ENCODE data around the gene COA7.

COA7 gene

GRCh38 chr1:52657702-52658101 lies 40.4 kb downstream of the COA7 start:
- DNase-seq (ENCODE audit: low read depth in 2 of 2): no peak
- no peak for TF ChIP-seq CTCF (IDR thresholded peaks at IDR 0.05; ENCODE audit: low read depth, low read length)
- no peak overlapping the region for H3K4me3 ChIP-seq (replicated peaks in 1 of 2; ENCODE audit: low read depth in 2 of 2, low read length in 2 of 2)

GRCh38 chr1:52654063-52654462 lies 44.1 kb downstream of the COA7 start:
- DNase-seq (ENCODE audit: low read depth in 2 of 2): no peak
- H3K4me3 ChIP-seq (replicated peaks in 1 of 2; ENCODE audit: low read depth in 2 of 2, low read length in 2 of 2): no peak overlapping the region
- TF ChIP-seq CTCF (IDR thresholded peaks at IDR 0.05; ENCODE audit: low read depth, low read length): no peak

GRCh38 chr1:52653207-52653849 lies 44.8 kb downstream of the COA7 start:
- DNase-seq (ENCODE audit: low read depth in 2 of 2): no peak
- no peak for TF ChIP-seq CTCF (IDR thresholded peaks at IDR 0.05; ENCODE audit: low read depth, low read length)
- H3K4me3 ChIP-seq (replicated peaks in 1 of 2; ENCODE audit: low read depth in 2 of 2, low read length in 2 of 2): no peak overlapping the region

- no peak for TF ChIP-seq CTCF (IDR thresholded peaks at IDR 0.05; ENCODE audit: low read depth, low read length)
- no peak overlapping the region for H3K4me3 ChIP-seq (replicated peaks in 1 of 2; ENCODE audit: low read depth in 2 of 2, low read length in 2 of 2)
- no peak for DNase-seq (ENCODE audit: low read depth in 2 of 2)
Measured at GRCh38 chr1:52651904-52652303, 46.2 kb downstream of the COA7 start.

- no peak for TF ChIP-seq CTCF (IDR thresholded peaks at IDR 0.05; ENCODE audit: low read depth, low read length)
- no peak for DNase-seq (ENCODE audit: low read depth in 2 of 2)
- no peak overlapping the region for H3K4me3 ChIP-seq (replicated peaks in 1 of 2; ENCODE audit: low read depth in 2 of 2, low read length in 2 of 2)
Measured at GRCh38 chr1:52645261-52645660, 52.9 kb downstream of the COA7 start.

- TF ChIP-seq CTCF (IDR thresholded peaks at IDR 0.05; ENCODE audit: low read depth, low read length): no peak
- DNase-seq (ENCODE audit: low read depth in 2 of 2): no peak
- H3K4me3 ChIP-seq (replicated peaks in 1 of 2; ENCODE audit: low read depth in 2 of 2, low read length in 2 of 2): no peak overlapping the region
Measured at GRCh38 chr1:52641307-52641706, 56.8 kb downstream of the COA7 start.

GRCh38 chr1:52640697-52641096 lies 57.5 kb downstream of the COA7 start:
- H3K4me3 ChIP-seq (replicated peaks in 1 of 2; ENCODE audit: low read depth in 2 of 2, low read length in 2 of 2): no peak overlapping the region
- DNase-seq (ENCODE audit: low read depth in 2 of 2): no peak
- no peak for TF ChIP-seq CTCF (IDR thresholded peaks at IDR 0.05; ENCODE audit: low read depth, low read length)
